H1 (cell line): ENCODE data around the gene TLR4. TPM values are rescaled to one million over a fixed set of nuclear protein-coding genes. Genes with fewer than 3 reads are reported as not detected.

Experiments
- CTCF ChIA-PET: fragments of 300-600 bp; sonication (Branson Sonifier 250); formaldehyde crosslinking; loops from one replicate; lab custom pipeline; 2021; ENCODE audit not compliant: partially characterized antibody; lab: Charles Lee
- POLR2A ChIA-PET: fragments of 300-600 bp; sonication (Branson Sonifier 250); formaldehyde crosslinking; loops from one replicate; lab custom pipeline; 2021; ENCODE audit warnings: inconsistent platforms; ENCODE audit not compliant: partially characterized antibody; lab: Charles Lee
- DNase-seq, 2 experiments: peaks; one replicate each; pipeline versions ENCODE4 v3.0.0 to v3.0.0-alpha.2; 2010 to 2022; ENCODE audit warnings: low spot score in 2 of 2, low read depth in 1 of 2, mixed read lengths in 1 of 2
- FAIRE-seq: peaks from 2 replicates; lab custom pipeline; 2011; peaks lifted over from hg19 to GRCh38; lab: Jason Lieb, UNC
- H2AFZ ChIP-seq: 2 replicates; pipeline ENCODE4 v1.8.1; 2012; ENCODE audit warnings: low read length, inconsistent platforms
- H2AK5ac ChIP-seq: 2 replicates; pipeline ENCODE4 v1.6.1; 2013; ENCODE audit warnings: low read depth, low read length
- H2BK120ac ChIP-seq: replicated peaks from 2 replicates; pipeline ENCODE3; 2013; ENCODE audit warnings: low read depth, low read length, inconsistent platforms
- H2BK12ac ChIP-seq: 2 replicates; pipeline ENCODE4 v1.6.1; 2013; ENCODE audit warnings: low read depth, low read length
- H2BK15ac ChIP-seq: 2 replicates; pipeline ENCODE4 v1.6.1; 2013; ENCODE audit warnings: low read length
- H2BK20ac ChIP-seq: 2 replicates; pipeline ENCODE4 v1.6.1; 2013; ENCODE audit warnings: low read length
- H2BK5ac ChIP-seq: 2 replicates; pipeline ENCODE4 v1.6.1; 2013; ENCODE audit warnings: low read depth, low read length
- H3K14ac ChIP-seq: 2 replicates; pipeline ENCODE4 v1.6.1; 2013; ENCODE audit warnings: inconsistent platforms; ENCODE audit not compliant: insufficient read length
- H3K18ac ChIP-seq: 2 replicates; pipeline ENCODE4 v1.6.1; 2013; ENCODE audit warnings: low read length; ENCODE audit errors: extremely low read depth
- H3K23ac ChIP-seq: 2 replicates; pipeline ENCODE4 v1.6.1; 2013; ENCODE audit warnings: inconsistent platforms; ENCODE audit not compliant: insufficient read length
- H3K23me2 ChIP-seq: 2 replicates; pipeline ENCODE4 v1.6.1; 2013; ENCODE audit warnings: low read depth, low read length
- H3K27ac ChIP-seq: 2 replicates; pipeline ENCODE4 v1.6.1; 2011; ENCODE audit warnings: low read depth, low read length, inconsistent platforms
- H3K27me3 ChIP-seq, 4 experiments: replicated peaks in 1 of 4; 1 replicate in 1 of 4; 2 replicates in 3 of 4; pipeline versions ENCODE4 v1.6.1 to v1.8.1; 2011 to 2013; ENCODE audit warnings: low read length in 3 of 4, mild to moderate bottlenecking in 3 of 4, inconsistent platforms in 2 of 4, mixed read lengths in 2 of 4, moderate library complexity in 1 of 4; ENCODE audit not compliant: control insufficient read depth in 3 of 4, insufficient read depth in 3 of 4; ENCODE audit errors: extremely low read depth in 1 of 4
- H3K36me3 ChIP-seq, 4 experiments: 2 replicates each; pipeline versions ENCODE4 v1.6.1 to v1.8.1; 2011 to 2013; ENCODE audit warnings: mild to moderate bottlenecking in 4 of 4, low read length in 3 of 4, moderate library complexity in 2 of 4, control low read depth in 1 of 4, inconsistent platforms in 1 of 4; ENCODE audit not compliant: insufficient read depth in 4 of 4, control insufficient read depth in 2 of 4
- H3K4ac ChIP-seq: replicated peaks from 2 replicates; pipeline ENCODE3; 2013; ENCODE audit warnings: low read length, low read depth, mixed read lengths, inconsistent platforms; ENCODE audit not compliant: insufficient read length
- H3K4me1 ChIP-seq, 4 experiments: replicated peaks in 1 of 4; 1 replicate in 1 of 4; 2 replicates in 3 of 4; pipeline versions ENCODE4 v1.6.1 to v1.8.1; 2011 to 2013; ENCODE audit warnings: low read length in 3 of 4, inconsistent platforms in 2 of 4, mixed read lengths in 1 of 4; ENCODE audit not compliant: insufficient read depth in 4 of 4, control insufficient read depth in 3 of 4
- H3K4me2 ChIP-seq, 2 experiments: 2 replicates each; pipeline versions ENCODE4 v1.6.1 to v1.8.1; 2011 to 2013; ENCODE audit warnings: low read depth in 2 of 2, low read length in 2 of 2, control low read depth in 1 of 2, inconsistent platforms in 1 of 2, mild to moderate bottlenecking in 1 of 2; ENCODE audit not compliant: insufficient read depth in 1 of 2
- H3K4me3 ChIP-seq, 4 experiments: fragments of 200-600, 300-600 bp in 1 of 4; sonication (generic), shearing (Covaris generic), sonication (Bioruptor Twin) in 1 of 4; 2 replicates each; pipeline versions ENCODE4 v1.5.1 to v1.8.1; 2011 to 2016; ENCODE audit warnings: low read length in 4 of 4, low read depth in 3 of 4, control low read depth in 2 of 4, inconsistent platforms in 2 of 4, mild to moderate bottlenecking in 2 of 4, mixed read lengths in 1 of 4, moderate library complexity in 1 of 4; ENCODE audit not compliant: insufficient read depth in 2 of 4; ENCODE audit errors: extremely low read depth in 1 of 4
- H3K56ac ChIP-seq: replicated peaks from 2 replicates; pipeline ENCODE3; 2013; ENCODE audit warnings: low read depth, mild to moderate bottlenecking, mixed read lengths, low read length, inconsistent platforms; ENCODE audit not compliant: insufficient read length
- H3K79me1 ChIP-seq: 2 replicates; pipeline ENCODE4 v1.6.1; 2013; ENCODE audit warnings: low read depth, low read length, control low read depth
- H3K79me2 ChIP-seq, 2 experiments: 2 replicates each; pipeline versions ENCODE4 v1.6.1 to v1.8.1; 2012 to 2013; ENCODE audit warnings: low read length in 2 of 2, mild to moderate bottlenecking in 2 of 2, inconsistent platforms in 1 of 2; ENCODE audit not compliant: insufficient read depth in 2 of 2, control insufficient read depth in 1 of 2
- H3K9ac ChIP-seq, 4 experiments: replicated peaks in 1 of 4; 1 replicate in 1 of 4; 2 replicates in 3 of 4; pipeline versions ENCODE4 v1.6.1 to v1.8.1; 2011 to 2013; ENCODE audit warnings: low read depth in 3 of 4, low read length in 3 of 4, control low read depth in 2 of 4, mild to moderate bottlenecking in 2 of 4, moderate library complexity in 2 of 4, inconsistent platforms in 1 of 4; ENCODE audit errors: extremely low read depth in 1 of 4
- H3K9me3 ChIP-seq, 2 experiments: 2 replicates each; pipeline versions ENCODE4 v1.6.1 to v1.8.1; 2012 to 2013; ENCODE audit warnings: mild to moderate bottlenecking in 2 of 2, moderate library complexity in 2 of 2, control low read depth in 1 of 2, inconsistent platforms in 1 of 2, low read depth in 1 of 2, low read length in 1 of 2, mixed read lengths in 1 of 2; ENCODE audit not compliant: insufficient read depth in 2 of 2
- H4K20me1 ChIP-seq, 2 experiments: replicated peaks in 1 of 2; 2 replicates each; pipeline versions ENCODE3 to v1.8.1; 2011 to 2013; ENCODE audit warnings: inconsistent platforms in 2 of 2, low read length in 2 of 2, mild to moderate bottlenecking in 1 of 2; ENCODE audit not compliant: insufficient read depth in 2 of 2, control insufficient read depth in 1 of 2
- H4K5ac ChIP-seq: 2 replicates; pipeline ENCODE4 v1.6.1; 2013; ENCODE audit warnings: low read length, low read depth, mixed read lengths, inconsistent platforms; ENCODE audit not compliant: insufficient read length
- H4K8ac ChIP-seq: 2 replicates; pipeline ENCODE4 v1.8.0; 2013; ENCODE audit warnings: mild to moderate bottlenecking, moderate library complexity, low read length, inconsistent platforms; ENCODE audit not compliant: insufficient read depth; ENCODE audit errors: extremely low read depth
- H4K91ac ChIP-seq: replicated peaks from 2 replicates; pipeline ENCODE3; 2013; ENCODE audit warnings: low read length, mixed read lengths, inconsistent platforms; ENCODE audit not compliant: insufficient read length
- BACH1 ChIP-seq: IDR thresholded peaks from 2 replicates; pipeline ENCODE4 v1.6.1; 2012; ENCODE audit warnings: low read length, improper control_type of control experiment
- CBX5 ChIP-seq: fragments of 300-800, 300-1000 bp; sonication (generic); IDR thresholded peaks from 2 replicates; pipeline ENCODE4 v1.7.1; 2016; ENCODE audit warnings: antibody characterized with exemption, low read length, low read depth
- CEBPB ChIP-seq: IDR thresholded peaks from 2 replicates; pipeline ENCODE4 v1.6.1; 2012; ENCODE audit warnings: low read depth, low read length
- CTBP2 ChIP-seq: IDR thresholded peaks from 2 replicates; pipeline ENCODE4 v1.7.0; 2011; ENCODE audit warnings: borderline replicate concordance, mild to moderate bottlenecking, moderate library complexity, mixed read lengths, low read length; ENCODE audit not compliant: insufficient read depth, insufficient read length
- EGR1 ChIP-seq: IDR thresholded peaks from 2 replicates; pipeline ENCODE4 v1.6.1; 2011; ENCODE audit warnings: low read depth, low read length, borderline replicate concordance
- EZH2 ChIP-seq: fragments of 200-600 bp; sonication (generic); IDR thresholded peaks from 2 replicates; pipeline ENCODE4 v1.7.1; 2012; ENCODE audit warnings: low read depth, mild to moderate bottlenecking, moderate library complexity, low read length, inconsistent platforms; ENCODE audit not compliant: severe bottlenecking
- GTF2F1 ChIP-seq: IDR thresholded peaks from 2 replicates; pipeline ENCODE4 v1.6.1; 2012; ENCODE audit warnings: low read depth, low read length, improper control_type of control experiment, borderline replicate concordance
- HDAC6 ChIP-seq: IDR thresholded peaks from one replicate; pipeline ENCODE4 v1.7.1; 2012; ENCODE audit warnings: low read depth, mild to moderate bottlenecking, inconsistent platforms, low read length, moderate library complexity
- JUND ChIP-seq: IDR thresholded peaks from 2 replicates; pipeline ENCODE4 v1.6.1; 2011; ENCODE audit warnings: mild to moderate bottlenecking, improper control_type of control experiment, low read length
- MAFK ChIP-seq: IDR thresholded peaks from 2 replicates; pipeline ENCODE4 v1.6.1; 2012; ENCODE audit warnings: low read depth, mild to moderate bottlenecking, improper control_type of control experiment, low read length
- RNF2 ChIP-seq: fragments of 200-900, 300-1000 bp; sonication (generic); IDR thresholded peaks from 2 replicates; pipeline ENCODE4 v1.7.1; 2016; ENCODE audit warnings: borderline replicate concordance, low read depth, mild to moderate bottlenecking, antibody characterized with exemption, low read length; ENCODE audit not compliant: poor library complexity, severe bottlenecking; ENCODE audit errors: missing control alignments
- SIN3A ChIP-seq, 2 experiments: IDR thresholded peaks in 1 of 2; conservative IDR thresholded peaks in 1 of 2; 2 replicates each; pipeline ENCODE4 v1.6.1; 2011 to 2012; ENCODE audit warnings: low read length in 2 of 2, improper control_type of control experiment in 1 of 2, low read depth in 1 of 2, mild to moderate bottlenecking in 1 of 2
- SP1 ChIP-seq: IDR thresholded peaks from 2 replicates; pipeline ENCODE4 v1.6.1; 2011; ENCODE audit warnings: low read depth, low read length
- WGBS, 2 experiments: shearing (Covaris generic) in 1 of 2; methylation state at CpG; one replicate each; pipeline versions ENCODE4 v1.1.6 to v1.1.7; 2013 to 2015; ENCODE audit warnings: low lambda C conversion rate in 2 of 2, mixed read lengths in 2 of 2, inconsistent platforms in 1 of 2, low coverage in 1 of 2, missing lambda C conversion rate in 1 of 2; ENCODE audit not compliant: insufficient replicate concordance in 2 of 2, insufficient coverage in 1 of 2, insufficient read length in 1 of 2; ENCODE audit errors: extremely low coverage in 1 of 2, missing lambda C conversion rate in 1 of 2; 5-methylcytosine and 5-hydroxymethylcytosine counted together
- polyA plus RNA-seq, 7 experiments: library from polyadenylated mRNA; depleted of rRNA in 3 of 7; stranded (reverse) in 5 of 7; unstranded in 2 of 7; fragments of >200 nt in 5 of 7; fragments of 200-250 nt in 2 of 7; gene quantifications; 1 replicate in 5 of 7; 2 replicates in 1 of 7; 4 replicates in 1 of 7; pipeline versions ENCODE4 v1.2.1 to v1.2.3, GENCODE V29; 2011 to 2013; ENCODE audit warnings: missing spikeins in 2 of 7, mixed read lengths in 2 of 7
- total RNA-seq: library from RNA; stranded (reverse); fragmentation: NEBNext Ultra II Directional; extraction: Animal tissue kit (Norgen Biotek cat#: 25700); gene quantifications from 2 replicates; pipeline ENCODE4 v1.2.1, GENCODE V29; 2021

The TLR4 gene
- total and polyA plus RNA-seq, 2 of the 8 experiments (the other 6 are each of a cell fraction or from before 2014, with no cell fraction given), result 0.02 to 0.17 TPM

- Histone ChIP-seq H4K20me1 (no peaks in the 10 kb centered on the region), H2BK20ac (no peak overlapping the region), H3K23ac (no peak overlapping the region), H3K4me1 (no peaks in the 10 kb centered on the region), H2BK15ac (no peak overlapping the region), H3K27me3 (no peaks in the 10 kb centered on the region), H3K36me3 (no peaks in the 10 kb centered on the region), H4K5ac (no peak overlapping the region), H3K56ac (no peak overlapping the region), H3K23me2 (no peaks in the 10 kb centered on the region), H3K18ac (no peak overlapping the region), H3K9me3 (no peaks in the 10 kb centered on the region), H4K8ac (no peak overlapping the region), H3K4ac (no peak overlapping the region), H3K79me1 (no peaks in the 10 kb centered on the region), H3K79me2 (no peaks in the 10 kb centered on the region), H3K14ac (no peak overlapping the region), H2AK5ac (no peak overlapping the region), H4K91ac (no peak overlapping the region), H2AFZ (no peak overlapping the region), H2BK12ac (no peak overlapping the region), H3K4me2 (no peak overlapping the region), H3K4me3 (no peak overlapping the region), H3K9ac (no peak overlapping the region), H2BK120ac (no peak overlapping the region), H3K27ac (no peak overlapping the region), H2BK5ac (no peak overlapping the region)
- DNase-seq (no peak), FAIRE-seq (no peak)
- ChIA-PET POLR2A (no interaction called here), CTCF (interaction anchor here (1.9 kb wide), 1 partner anchor 9 kb away, joined by 7 read pairs; no protein-coding TSS in a partner anchor)
- WGBS, 2 experiments, result 97% methylated on average over 2 of the region's 2 CpGs; no CpG with 5 or more reads in 1 of the 2 experiments
- TF ChIP-seq EGR1 (no peak), CBX5 (no peak), CEBPB (no peak), MAFK (no peak), SIN3A (conservative IDR thresholded peaks at IDR 0.05 in 1 of 2, IDR thresholded peaks at IDR 0.05 in 1 of 2; ENCODE audit: low read depth in 1 of 2, low read length in 2 of 2) (no peak), CTBP2 (no peak), BACH1 (no peak), EZH2 (no peak), SP1 (no peak), RNF2 (no peak), GTF2F1 (no peak), JUND (no peak), HDAC6 (no peak)
Observed at GRCh38 chr9:117734523-117735314, 30.5 kb downstream of the TLR4 start.
